ENCODE data around the gene TBC1D7.

The TBC1D7 gene

GRCh38 chr6:13290335-13290734 is 38.0 kb downstream of the TBC1D7 start:
- no peak for DNase-seq

- no peak for DNase-seq
These were observed 38.5 kb downstream of the TBC1D7 start for GRCh38 chr6:13289789-13290318.

GRCh38 chr6:13288969-13289391 is 39.4 kb downstream of the TBC1D7 start:
- DNase-seq = no peak

- no peak for DNase-seq
These were observed 39.9 kb downstream of the TBC1D7 start for GRCh38 chr6:13288481-13288880.

- DNase-seq = no peak
These were observed 41.2 kb downstream of the TBC1D7 start for GRCh38 chr6:13287104-13287503.

GRCh38 chr6:13286181-13286580 is 42.2 kb downstream of the TBC1D7 start:
- DNase-seq = peak in 1 of 2 donors; percentile 3

- DNase-seq = no peak
These were observed 42.6 kb downstream of the TBC1D7 start for GRCh38 chr6:13285705-13286104.

GRCh38 chr6:13284646-13285045 is 43.7 kb downstream of the TBC1D7 start:
- no peak for DNase-seq

- no peak for DNase-seq
These were observed 45.0 kb downstream of the TBC1D7 start for GRCh38 chr6:13283331-13283730.

GRCh38 chr6:13282393-13283069 is 45.8 kb downstream of the TBC1D7 start:
- DNase-seq = no peak

GRCh38 chr6:13281686-13282085 is 46.7 kb downstream of the TBC1D7 start:
- DNase-seq = no peak

GRCh38 chr6:13280254-13280653 is 48.1 kb downstream of the TBC1D7 start:
- DNase-seq = no peak

GRCh38 chr6:13278991-13279390 is 49.3 kb downstream of the TBC1D7 start:
- DNase-seq = no peak

- DNase-seq = no peak
These were observed 50.2 kb downstream of the TBC1D7 start for GRCh38 chr6:13278164-13278563.

- no peak for DNase-seq
These were observed 51.1 kb downstream of the TBC1D7 start for GRCh38 chr6:13277231-13277630.

- no peak for DNase-seq
These were observed 52.8 kb downstream of the TBC1D7 start for GRCh38 chr6:13275435-13275989.

- no peak for DNase-seq
These were observed 53.5 kb downstream of the TBC1D7 start for GRCh38 chr6:13274707-13275434.

- peak; percentile 60 to 80 for DNase-seq
These were observed 54.2 kb downstream of the TBC1D7 start for GRCh38 chr6:13273931-13274706.

- no peak for DNase-seq
These were observed 55.0 kb downstream of the TBC1D7 start for GRCh38 chr6:13273202-13273930.

GRCh38 chr6:13272131-13273046 is 55.9 kb downstream of the TBC1D7 start:
- peak; percentile 24 to 82 for DNase-seq

GRCh38 chr6:13268913-13269518 is 59.3 kb downstream of the TBC1D7 start:
- no peak for DNase-seq
